PC-3 (cell line): Measurements from ENCODE around the gene DPF3. TPM values are rescaled to one million over a fixed set of nuclear protein-coding genes. Genes with fewer than 3 reads are reported as not detected.

Experiments
- ATAC-seq: fragments of 200-7000 bp; cut with Tn5 transposase; 2 replicates; pipeline ENCODE4 v1.9.1; 2020; ENCODE audit warnings: mild to moderate bottlenecking, moderate library complexity
- BruUV-seq: library from RNA; stranded (reverse); fragments of 400-500 nt; replicated peaks from 2 replicates; lab custom pipeline; 2021; lab: Mats Ljungman, UMichigan
- CTCF ChIA-PET: fragments of 300-600 bp; sonication (Branson Sonifier 250); formaldehyde crosslinking; loops from one replicate; lab custom pipeline; 2022; ENCODE audit warnings: antibody characterized with exemption; lab: Charles Lee
- POLR2A ChIA-PET: fragments of 300-600 bp; sonication (Branson Sonifier 250); formaldehyde crosslinking; loops from one replicate; lab custom pipeline; 2022; ENCODE audit warnings: antibody characterized with exemption; ENCODE audit not compliant: unreplicated experiment; lab: Charles Lee
- DNase-seq: peaks from one replicate; pipeline ENCODE4 v3.0.0-alpha.2; 2015
- H2AFZ ChIP-seq: fragments of 300-600 bp; sonication (generic); 2 replicates; pipeline ENCODE4 v1.6.0; 2016; ENCODE audit warnings: antibody characterized with exemption, low read length
- H3F3A ChIP-seq: fragments of 300-600 bp; sonication (generic); one replicate; pipeline ENCODE4 v1.6.0; 2017; ENCODE audit warnings: antibody characterized with exemption, low read length, control low read depth, mild to moderate bottlenecking; ENCODE audit not compliant: unreplicated experiment
- H3K27ac ChIP-seq: fragments of 300-600 bp; sonication (generic); 2 replicates; pipeline ENCODE4 v1.5.1; 2016; ENCODE audit warnings: mild to moderate bottlenecking, low read length
- H3K27me3 ChIP-seq: fragments of 300-600 bp; sonication (generic); 2 replicates; pipeline ENCODE4 v1.6.1; 2016; ENCODE audit warnings: low read length, mixed read lengths
- H3K36me3 ChIP-seq: fragments of 300-600 bp; sonication (generic); 2 replicates; pipeline ENCODE4 v1.6.1; 2016; ENCODE audit warnings: low read depth, mixed run types, low read length, mixed read lengths
- H3K4me1 ChIP-seq: fragments of 300-600 bp; sonication (generic); 2 replicates; pipeline ENCODE4 v1.5.1; 2016; ENCODE audit warnings: low read length; ENCODE audit not compliant: insufficient read depth
- H3K4me2 ChIP-seq: fragments of 300-600 bp; sonication (generic); 2 replicates; pipeline ENCODE4 v1.6.0; 2016; ENCODE audit warnings: low read length
- H3K4me3 ChIP-seq: fragments of 300-600 bp; sonication (generic); 2 replicates; pipeline ENCODE4 v1.5.1; 2016; ENCODE audit warnings: mild to moderate bottlenecking, low read length, mixed read lengths
- H3K79me2 ChIP-seq: fragments of 300-600 bp; sonication (generic); 2 replicates; pipeline ENCODE4 v1.6.1; 2017; ENCODE audit warnings: low read length, mixed read lengths
- H3K9ac ChIP-seq: fragments of 300-600 bp; sonication (generic); 2 replicates; pipeline ENCODE4 v1.6.0; 2016; ENCODE audit warnings: mild to moderate bottlenecking, low read length
- H3K9me2 ChIP-seq: fragments of 300-600 bp; sonication (generic); replicated peaks from 2 replicates; pipeline ENCODE4 v1.6.1; 2016; ENCODE audit warnings: mixed run types, low read length, mixed read lengths
- H3K9me3 ChIP-seq: fragments of 300-600 bp; sonication (generic); 2 replicates; pipeline ENCODE4 v1.6.1; 2016; ENCODE audit warnings: low read length, mixed read lengths
- H4K20me1 ChIP-seq: fragments of 300-600 bp; sonication (generic); 2 replicates; pipeline ENCODE4 v1.6.1; 2016; ENCODE audit warnings: low read length, mixed read lengths
- EZH2 ChIP-seq: fragments of 300-600 bp; sonication (generic); IDR thresholded peaks from one replicate; pipeline ENCODE4 v1.6.1; 2017; ENCODE audit warnings: antibody characterized with exemption, mild to moderate bottlenecking, low read length; ENCODE audit not compliant: unreplicated experiment
- EZH2phosphoT487 ChIP-seq: fragments of 300-600 bp; sonication (generic); IDR thresholded peaks from 2 replicates; pipeline ENCODE4 v1.6.1; 2018; ENCODE audit warnings: mild to moderate bottlenecking, antibody characterized with exemption, low read length, borderline replicate concordance
- intact Hi-C: fragments of 100-400 bp; cut with micrococcal nuclease; formaldehyde crosslinking; loops from 2 replicates; pipeline ENCODE4 v1.9.0; 2023
- total RNA-seq: library from RNA; depleted of rRNA; stranded (reverse); fragments of >200 nt; gene quantifications from 2 replicates; pipeline ENCODE4 v1.2.3, GENCODE V29; 2014; rRNA removed
- TF ChIP-seq, protein P1 (sequence below): fragments of 300-600 bp; sonication (generic); conservative IDR thresholded peaks from 2 replicates; pipeline ENCODE4 v1.5.1; 2017; ENCODE audit warnings: antibody characterized with exemption, low read depth, mild to moderate bottlenecking, low read length

DPF3 gene
- total RNA-seq, 1 experiment from 2014 or later: 16.6 TPM

DNA sequence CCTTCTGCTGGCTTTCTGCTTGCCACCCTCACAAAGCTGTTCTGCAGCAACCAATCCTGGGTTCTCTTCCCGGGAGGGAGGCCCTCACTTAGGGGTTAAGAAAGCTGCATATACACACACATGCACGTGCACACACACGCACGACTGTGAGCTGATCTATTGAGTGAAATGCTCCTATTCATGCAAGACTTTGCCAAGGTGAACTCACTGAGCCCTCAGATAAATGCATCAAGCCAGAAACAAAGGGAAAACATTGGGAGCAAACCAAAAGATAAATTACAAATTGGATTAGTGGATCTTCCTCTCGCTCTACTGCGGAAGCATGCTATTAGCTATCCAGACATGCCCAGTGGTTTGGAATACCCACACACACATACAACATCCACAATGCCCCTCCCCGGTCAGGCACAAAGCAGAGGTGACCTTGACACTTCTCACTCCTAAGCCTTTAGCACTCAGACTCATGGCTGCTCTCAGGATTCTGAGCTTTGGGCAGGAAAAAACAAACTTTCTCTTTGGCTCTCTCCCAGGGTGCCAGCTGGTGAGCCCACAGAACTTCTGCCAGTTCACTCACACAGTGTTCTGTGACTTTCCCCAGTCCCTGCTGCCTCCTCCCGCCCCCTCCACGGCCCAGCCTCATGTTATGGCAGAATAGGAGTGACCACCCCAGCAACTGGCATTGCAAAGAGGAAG lies 320.0 kb downstream of the DPF3 start:
- no peak for ATAC-seq
- Histone ChIP-seq H3K4me3 (no peak overlapping the region), H3K79me2 (no peaks in the 10 kb centered on the region), H3F3A (no peaks in the 10 kb centered on the region), H3K9me2 (no peaks in the 10 kb centered on the region), H3K9ac (no peak overlapping the region), H3K36me3 (no peaks in the 10 kb centered on the region), H2AFZ (no peak overlapping the region), H3K4me2 (no peak overlapping the region), H4K20me1 (no peaks in the 10 kb centered on the region), H3K9me3 (no peaks in the 10 kb centered on the region), H3K27me3 (no peaks in the 10 kb centered on the region), H3K4me1 (no peaks in the 10 kb centered on the region), H3K27ac (no peak overlapping the region)
- BruUV-seq: no TSS peak
- no peak for DNase-seq
- intact Hi-C loops: no loop called here
- ChIA-PET CTCF (no interaction called here), POLR2A (no interaction called here)
- TF ChIP-seq EZH2phosphoT487: no peak
- TF ChIP-seq EZH2: no peak
- TF ChIP-seq, protein P1, sequence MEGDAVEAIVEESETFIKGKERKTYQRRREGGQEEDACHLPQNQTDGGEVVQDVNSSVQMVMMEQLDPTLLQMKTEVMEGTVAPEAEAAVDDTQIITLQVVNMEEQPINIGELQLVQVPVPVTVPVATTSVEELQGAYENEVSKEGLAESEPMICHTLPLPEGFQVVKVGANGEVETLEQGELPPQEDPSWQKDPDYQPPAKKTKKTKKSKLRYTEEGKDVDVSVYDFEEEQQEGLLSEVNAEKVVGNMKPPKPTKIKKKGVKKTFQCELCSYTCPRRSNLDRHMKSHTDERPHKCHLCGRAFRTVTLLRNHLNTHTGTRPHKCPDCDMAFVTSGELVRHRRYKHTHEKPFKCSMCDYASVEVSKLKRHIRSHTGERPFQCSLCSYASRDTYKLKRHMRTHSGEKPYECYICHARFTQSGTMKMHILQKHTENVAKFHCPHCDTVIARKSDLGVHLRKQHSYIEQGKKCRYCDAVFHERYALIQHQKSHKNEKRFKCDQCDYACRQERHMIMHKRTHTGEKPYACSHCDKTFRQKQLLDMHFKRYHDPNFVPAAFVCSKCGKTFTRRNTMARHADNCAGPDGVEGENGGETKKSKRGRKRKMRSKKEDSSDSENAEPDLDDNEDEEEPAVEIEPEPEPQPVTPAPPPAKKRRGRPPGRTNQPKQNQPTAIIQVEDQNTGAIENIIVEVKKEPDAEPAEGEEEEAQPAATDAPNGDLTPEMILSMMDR: no peak

Other genes with a start within 250 kb of the DPF3 start
- 55.8 and 56.8 TPM in 2 replicates for gene DCAF4, start 32.4 kb upstream of the DPF3 start, total RNA-seq
- 10.5 and 13.0 TPM in 2 replicates for gene ZFYVE1, start 133.0 kb upstream of the DPF3 start, total RNA-seq
- 53.2 and 64.7 TPM in 2 replicates for gene RBM25, start 164.4 kb upstream of the DPF3 start, total RNA-seq
- gene PSEN1, start 242.4 kb upstream of the DPF3 start, total RNA-seq: 41.4 and 43.0 TPM in 2 replicates